Type B pancreatic cell (in vitro differentiated cells): ENCODE data around the gene NGFR. TPM values are rescaled to one million over a fixed set of nuclear protein-coding genes. Genes with fewer than 3 reads are reported as not detected.

Source experiments
- DNase-seq: peaks from one replicate; pipeline ENCODE4 v3.0.0; 2021; ENCODE audit warnings: mixed read lengths; ENCODE audit not compliant: unreplicated experiment; ENCODE audit errors: extremely low spot score
- H3K27ac Mint-ChIP-seq: 2 replicates; pipeline ENCODE4 v1.8.0; 2021; ENCODE audit warnings: mild to moderate bottlenecking, mixed read lengths
- H3K27me3 Mint-ChIP-seq: 2 replicates; pipeline ENCODE4 v1.8.0; 2021; ENCODE audit warnings: mixed read lengths
- H3K36me3 Mint-ChIP-seq: 2 replicates; pipeline ENCODE4 v1.8.0; 2021; ENCODE audit warnings: mixed read lengths
- H3K4me1 Mint-ChIP-seq: one replicate; pipeline ENCODE4 v1.8.0; 2021; ENCODE audit warnings: mixed read lengths; ENCODE audit not compliant: unreplicated experiment
- H3K4me3 Mint-ChIP-seq: 2 replicates; pipeline ENCODE4 v1.8.0; 2021; ENCODE audit warnings: mild to moderate bottlenecking, mixed read lengths
- H3K9me3 Mint-ChIP-seq: 2 replicates; pipeline ENCODE4 v1.8.0; 2021; ENCODE audit warnings: mixed read lengths
- total RNA-seq: library from RNA; stranded (reverse); gene quantifications from 2 replicates; pipeline ENCODE4 v1.2.1, GENCODE V29; 2021; ENCODE audit warnings: low replicate concordance
- TF ChIP-seq, protein P1 (sequence below): fragments of 200-600 bp; sonication (generic); conservative IDR thresholded peaks from 2 replicates; pipeline ENCODE4 v1.5.0; 2021; ENCODE audit warnings: antibody characterized with exemption, mild to moderate bottlenecking

NGFR gene
- total RNA-seq, 1 donor from 2014 or later, result 41.3 TPM

GRCh38 chr17:49545806-49546545 is 50.9 kb downstream of the NGFR start:
- Mint-ChIP-seq H3K27me3 (peaks cover 9% of the 10 kb centered on the region), H3K4me1 (peaks cover 14% of the 10 kb centered on the region), H3K9me3 (peaks cover 4% of the 10 kb centered on the region), H3K27ac (no peak overlapping the region), H3K36me3 (no peaks in the 10 kb centered on the region), H3K4me3 (no peak overlapping the region)
- TF ChIP-seq, protein P1, sequence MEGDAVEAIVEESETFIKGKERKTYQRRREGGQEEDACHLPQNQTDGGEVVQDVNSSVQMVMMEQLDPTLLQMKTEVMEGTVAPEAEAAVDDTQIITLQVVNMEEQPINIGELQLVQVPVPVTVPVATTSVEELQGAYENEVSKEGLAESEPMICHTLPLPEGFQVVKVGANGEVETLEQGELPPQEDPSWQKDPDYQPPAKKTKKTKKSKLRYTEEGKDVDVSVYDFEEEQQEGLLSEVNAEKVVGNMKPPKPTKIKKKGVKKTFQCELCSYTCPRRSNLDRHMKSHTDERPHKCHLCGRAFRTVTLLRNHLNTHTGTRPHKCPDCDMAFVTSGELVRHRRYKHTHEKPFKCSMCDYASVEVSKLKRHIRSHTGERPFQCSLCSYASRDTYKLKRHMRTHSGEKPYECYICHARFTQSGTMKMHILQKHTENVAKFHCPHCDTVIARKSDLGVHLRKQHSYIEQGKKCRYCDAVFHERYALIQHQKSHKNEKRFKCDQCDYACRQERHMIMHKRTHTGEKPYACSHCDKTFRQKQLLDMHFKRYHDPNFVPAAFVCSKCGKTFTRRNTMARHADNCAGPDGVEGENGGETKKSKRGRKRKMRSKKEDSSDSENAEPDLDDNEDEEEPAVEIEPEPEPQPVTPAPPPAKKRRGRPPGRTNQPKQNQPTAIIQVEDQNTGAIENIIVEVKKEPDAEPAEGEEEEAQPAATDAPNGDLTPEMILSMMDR, result no peak
- DNase-seq, result no peak

GRCh38 chr17:49546546-49547535 is 51.7 kb downstream of the NGFR start:
- TF ChIP-seq, protein P1, result no peak
- Mint-ChIP-seq H3K27me3 (peaks cover 9% of the 10 kb centered on the region), H3K4me3 (no peak overlapping the region), H3K36me3 (no peaks in the 10 kb centered on the region), H3K9me3 (no peaks in the 10 kb centered on the region), H3K27ac (no peak overlapping the region), H3K4me1 (peaks cover 14% of the 10 kb centered on the region)
- DNase-seq, result no peak

- peaks cover 9% of the 10 kb centered on the region for H3K27me3 Mint-ChIP-seq
- no peaks in the 10 kb centered on the region for H3K36me3 Mint-ChIP-seq
- no peaks in the 10 kb centered on the region for H3K9me3 Mint-ChIP-seq
- no peak for DNase-seq
- H3K4me1 Mint-ChIP-seq, result peaks cover 14% of the 10 kb centered on the region
- TF ChIP-seq, protein P1, result no peak
- H3K4me3 Mint-ChIP-seq, result no peak overlapping the region
- H3K27ac Mint-ChIP-seq, result no peak overlapping the region
These were observed 52.5 kb downstream of the NGFR start for GRCh38 chr17:49547566-49547965.

- Mint-ChIP-seq H3K4me1 (peaks cover 14% of the 10 kb centered on the region), H3K27ac (no peak overlapping the region), H3K27me3 (peaks cover 11% of the 10 kb centered on the region), H3K9me3 (no peaks in the 10 kb centered on the region), H3K4me3 (no peak overlapping the region), H3K36me3 (no peaks in the 10 kb centered on the region)
- peak; percentile 60 for DNase-seq
- TF ChIP-seq, protein P1, result no peak
These were observed 53.0 kb downstream of the NGFR start for GRCh38 chr17:49548051-49548505.

DNA sequence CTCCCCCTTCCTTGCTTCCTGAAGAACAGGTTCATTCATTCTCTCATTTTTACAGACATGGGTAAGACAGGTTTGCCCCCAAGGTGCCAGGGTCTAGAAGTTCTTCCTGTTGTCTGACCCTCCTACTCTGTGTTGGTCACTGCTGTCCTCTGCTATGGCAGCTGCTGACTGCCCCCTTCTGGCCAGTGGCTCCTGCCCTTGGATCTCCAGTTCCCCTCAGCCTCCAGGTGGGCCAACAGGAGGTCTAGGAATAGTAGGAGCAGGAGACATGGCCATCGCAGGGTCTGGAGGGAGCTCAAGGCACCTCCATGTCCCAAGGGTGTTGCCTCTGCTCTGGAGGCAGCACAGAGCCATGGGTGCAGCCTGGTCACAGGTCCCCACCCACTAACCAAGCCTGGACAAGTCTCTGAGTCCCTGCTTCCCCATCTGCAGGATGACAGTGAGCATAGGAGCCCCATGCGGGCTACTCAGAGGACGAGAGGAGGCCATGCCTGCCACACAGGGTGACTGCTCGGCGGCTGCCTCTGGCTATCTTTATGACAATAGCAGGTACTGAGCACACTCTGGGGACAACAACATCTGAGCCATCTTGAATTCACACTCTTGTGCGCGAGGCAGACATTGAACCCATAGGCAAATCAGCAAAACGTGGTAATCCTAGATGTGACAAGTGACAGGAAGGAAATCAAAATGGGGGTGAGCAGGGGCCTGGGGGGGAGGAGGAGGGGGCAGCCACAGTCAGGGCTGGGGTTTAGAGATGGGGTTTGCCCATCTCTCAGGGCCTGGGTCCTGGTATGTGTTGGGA is 53.6 kb downstream of the NGFR start:
- Mint-ChIP-seq H3K9me3 (no peaks in the 10 kb centered on the region), H3K4me3 (no peak overlapping the region), H3K27ac (peak overlapping the region; percentile 74), H3K27me3 (peaks cover 14% of the 10 kb centered on the region), H3K36me3 (no peaks in the 10 kb centered on the region), H3K4me1 (peaks cover 17% of the 10 kb centered on the region)
- DNase-seq, result peak; percentile 53
- TF ChIP-seq, protein P1, result peak; percentile 62
